ENCODE results near the gene FDCSP. TPM values are rescaled to one million over a fixed set of nuclear protein-coding genes. Genes with fewer than 3 reads are reported as not detected.
"Not testable (repeated sequence)": the region's sequence is repeated elsewhere in the genome, so short reads cannot be mapped to it uniquely, and the experiment has no call there.

Gene FDCSP
- total and polyA plus RNA-seq, 2 donors (not counting 1 experiment from before 2014, with no cell fraction given): not detected

DNA sequence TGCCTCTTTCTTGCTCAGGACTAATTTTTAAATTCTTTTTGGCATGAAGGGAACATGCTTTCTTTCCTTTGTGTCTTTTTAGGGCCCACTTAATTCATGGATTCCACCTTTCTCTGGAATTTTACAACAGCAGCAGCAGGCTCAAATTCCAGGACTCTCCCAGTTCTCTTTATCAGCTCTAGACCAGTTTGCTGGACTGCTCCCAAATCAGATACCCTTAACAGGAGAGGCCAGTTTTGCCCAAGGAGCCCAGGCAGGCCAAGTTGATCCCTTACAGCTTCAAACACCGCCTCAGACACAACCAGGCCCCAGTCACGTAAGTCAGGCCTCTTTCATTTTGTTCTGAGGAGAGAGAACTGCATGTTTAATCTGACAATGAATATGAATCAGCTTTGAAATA is 28.1 kb upstream of the FDCSP start:
- H3K27ac ChIP-seq (ENCODE audit: low read length in 2 of 2): no peak overlapping the region
- no peak overlapping the region for H2AFZ ChIP-seq (ENCODE audit: insufficient read depth, low read depth, low read length, poor library complexity, severe bottlenecking)
- WGBS (ENCODE audit: insufficient coverage): no CpG with 5 or more reads among the region's 2 CpGs
- no peak overlapping the region for H3K9ac ChIP-seq (ENCODE audit: low read length)
- H3K27me3 Mint-ChIP-seq: no peaks in the 10 kb centered on the region
- DNase-seq (no peak), ATAC-seq (ENCODE audit: low read depth) (no peak)
- H3K9me3 Mint-ChIP-seq (ENCODE audit: insufficient read depth): no peaks in the 10 kb centered on the region
- TF ChIP-seq, protein P1, sequence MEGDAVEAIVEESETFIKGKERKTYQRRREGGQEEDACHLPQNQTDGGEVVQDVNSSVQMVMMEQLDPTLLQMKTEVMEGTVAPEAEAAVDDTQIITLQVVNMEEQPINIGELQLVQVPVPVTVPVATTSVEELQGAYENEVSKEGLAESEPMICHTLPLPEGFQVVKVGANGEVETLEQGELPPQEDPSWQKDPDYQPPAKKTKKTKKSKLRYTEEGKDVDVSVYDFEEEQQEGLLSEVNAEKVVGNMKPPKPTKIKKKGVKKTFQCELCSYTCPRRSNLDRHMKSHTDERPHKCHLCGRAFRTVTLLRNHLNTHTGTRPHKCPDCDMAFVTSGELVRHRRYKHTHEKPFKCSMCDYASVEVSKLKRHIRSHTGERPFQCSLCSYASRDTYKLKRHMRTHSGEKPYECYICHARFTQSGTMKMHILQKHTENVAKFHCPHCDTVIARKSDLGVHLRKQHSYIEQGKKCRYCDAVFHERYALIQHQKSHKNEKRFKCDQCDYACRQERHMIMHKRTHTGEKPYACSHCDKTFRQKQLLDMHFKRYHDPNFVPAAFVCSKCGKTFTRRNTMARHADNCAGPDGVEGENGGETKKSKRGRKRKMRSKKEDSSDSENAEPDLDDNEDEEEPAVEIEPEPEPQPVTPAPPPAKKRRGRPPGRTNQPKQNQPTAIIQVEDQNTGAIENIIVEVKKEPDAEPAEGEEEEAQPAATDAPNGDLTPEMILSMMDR (IDR thresholded peaks at IDR 0.05): no peak
- TF ChIP-seq EZH2 (IDR thresholded peaks at IDR 0.05; ENCODE audit: borderline replicate concordance, insufficient read depth, low read depth, low read length, poor library complexity, severe bottlenecking): no peak
- H3K9me3 ChIP-seq (ENCODE audit: control extremely low read depth in 1 of 3, control insufficient read depth in 2 of 3, insufficient read depth in 1 of 3, low read length in 2 of 3): no peaks in the 10 kb centered on the region
- no peak overlapping the region for H3K4me3 ChIP-seq (ENCODE audit: control extremely low read depth in 1 of 5, extremely low read depth in 1 of 5, insufficient read depth in 1 of 5, low read depth in 2 of 5, low read length in 4 of 5)
- H3K4me1 ChIP-seq (ENCODE audit: control insufficient read depth in 2 of 2, insufficient read depth in 2 of 2, low read length in 2 of 2): no peaks in the 10 kb centered on the region
- CTCF ChIA-PET: no interaction called here
- POLR2A ChIA-PET: no interaction called here
- H4K20me1 ChIP-seq (ENCODE audit: control insufficient read depth, insufficient read depth, low read length, poor library complexity, severe bottlenecking): no peaks in the 10 kb centered on the region
- no peak overlapping the region for H3K27ac Mint-ChIP-seq
- H3K4me3 Mint-ChIP-seq: no peak overlapping the region
- no peaks in the 10 kb centered on the region for H3K79me2 ChIP-seq (ENCODE audit: control insufficient read depth, insufficient read depth, low read length)
- H3K27me3 ChIP-seq (replicated peaks in 1 of 4; ENCODE audit: control extremely low read depth in 1 of 4, control insufficient read depth in 3 of 4, insufficient read depth in 4 of 4, low read length in 3 of 4): no peaks in the 10 kb centered on the region
- no peak overlapping the region for H3K4me2 ChIP-seq (replicated peaks; ENCODE audit: low read depth, low read length, poor library complexity, severe bottlenecking)
- H3K36me3 ChIP-seq (replicated peaks in 1 of 2; ENCODE audit: control extremely low read depth in 1 of 2, control insufficient read depth in 1 of 2, extremely low read depth in 1 of 2, insufficient read depth in 2 of 2, low read length in 1 of 2): no peaks in the 10 kb centered on the region
- H3K4me1 Mint-ChIP-seq: no peaks in the 10 kb centered on the region
- intact Hi-C loops (cut with micrococcal nuclease): no loop called here

DNA sequence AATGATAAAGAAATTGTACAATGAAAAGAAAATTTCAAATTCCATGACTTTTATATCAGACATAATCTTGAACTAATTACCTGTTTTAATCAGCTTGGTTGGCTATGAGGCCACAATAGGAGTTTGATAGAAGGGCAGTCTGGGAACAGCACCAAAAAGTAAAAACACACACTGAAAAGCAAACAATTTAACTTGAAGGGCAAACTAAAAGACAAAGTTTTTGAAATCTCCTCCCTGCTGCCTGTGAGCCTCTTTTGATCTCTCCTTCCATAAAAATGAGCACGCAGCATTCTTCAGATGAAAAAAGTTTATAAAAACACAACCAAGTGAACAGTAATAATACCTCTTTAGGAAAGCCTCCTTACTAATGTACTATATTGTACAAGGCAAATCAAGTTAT is 22.3 kb upstream of the FDCSP start:
- Histone ChIP-seq H3K4me3 (ENCODE audit: control extremely low read depth in 1 of 5, extremely low read depth in 1 of 5, insufficient read depth in 1 of 5, low read depth in 2 of 5, low read length in 4 of 5) (no peak overlapping the region), H3K27me3 (replicated peaks in 1 of 4; ENCODE audit: control extremely low read depth in 1 of 4, control insufficient read depth in 3 of 4, insufficient read depth in 4 of 4, low read length in 3 of 4) (no peaks in the 10 kb centered on the region), H3K4me1 (ENCODE audit: control insufficient read depth in 2 of 2, insufficient read depth in 2 of 2, low read length in 2 of 2) (no peaks in the 10 kb centered on the region), H3K36me3 (replicated peaks in 1 of 2; ENCODE audit: control extremely low read depth in 1 of 2, control insufficient read depth in 1 of 2, extremely low read depth in 1 of 2, insufficient read depth in 2 of 2, low read length in 1 of 2) (no peaks in the 10 kb centered on the region), H3K79me2 (ENCODE audit: control insufficient read depth, insufficient read depth, low read length) (no peaks in the 10 kb centered on the region), H3K4me2 (replicated peaks; ENCODE audit: low read depth, low read length, poor library complexity, severe bottlenecking) (no peak overlapping the region), H3K9ac (ENCODE audit: low read length) (no peak overlapping the region), H3K9me3 (ENCODE audit: control extremely low read depth in 1 of 3, control insufficient read depth in 2 of 3, insufficient read depth in 1 of 3, low read length in 2 of 3) (no peaks in the 10 kb centered on the region), H3K27ac (ENCODE audit: low read length in 2 of 2) (no peak overlapping the region), H2AFZ (ENCODE audit: insufficient read depth, low read depth, low read length, poor library complexity, severe bottlenecking) (no peak overlapping the region), H4K20me1 (ENCODE audit: control insufficient read depth, insufficient read depth, low read length, poor library complexity, severe bottlenecking) (no peaks in the 10 kb centered on the region)
- CTCF ChIA-PET: no interaction called here
- whole genome bisulfite sequencing (ENCODE audit: insufficient coverage): no CpG with 5 or more reads among the region's 1 CpG
- POLR2A ChIA-PET: no interaction called here
- TF ChIP-seq, protein P1 (IDR thresholded peaks at IDR 0.05): no peak
- no peak for TF ChIP-seq EZH2 (IDR thresholded peaks at IDR 0.05; ENCODE audit: borderline replicate concordance, insufficient read depth, low read depth, low read length, poor library complexity, severe bottlenecking)
- intact Hi-C loops (cut with micrococcal nuclease): no loop called here
- DNase-seq (no peak), ATAC-seq (ENCODE audit: low read depth) (no peak)
- H3K9me3 Mint-ChIP-seq (ENCODE audit: insufficient read depth): no peaks in the 10 kb centered on the region
- H3K4me3 Mint-ChIP-seq: no peak overlapping the region
- H3K4me1 Mint-ChIP-seq: no peaks in the 10 kb centered on the region
- H3K27me3 Mint-ChIP-seq: no peaks in the 10 kb centered on the region
- H3K27ac Mint-ChIP-seq: no peak overlapping the region

DNA sequence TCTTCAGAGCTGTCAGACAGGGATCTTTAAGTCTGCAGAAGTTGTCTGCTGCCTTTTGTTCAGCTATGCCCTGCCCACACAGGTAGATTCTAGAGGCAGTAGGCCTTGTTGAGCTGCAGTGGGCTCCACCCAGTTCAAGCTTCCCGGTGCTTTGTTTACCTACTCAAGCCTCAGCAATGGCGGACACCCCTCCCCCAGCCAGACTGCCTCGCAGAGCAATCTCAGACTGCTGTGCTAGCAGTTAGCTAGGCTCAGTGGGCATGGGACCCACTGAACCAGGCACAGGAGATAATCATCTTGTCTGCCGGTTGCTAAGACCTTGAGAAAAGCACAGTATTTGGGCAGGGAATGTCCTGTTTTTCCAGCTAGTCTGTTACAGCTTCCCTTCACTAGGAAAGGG is 13.2 kb upstream of the FDCSP start:
- H3K4me1 Mint-ChIP-seq; H3K79me2 ChIP-seq (ENCODE audit: control insufficient read depth, insufficient read depth, low read length); H3K4me2 ChIP-seq (replicated peaks; ENCODE audit: low read depth, low read length, poor library complexity, severe bottlenecking); H3K27ac ChIP-seq (ENCODE audit: low read length in 2 of 2); CTCF ChIA-PET; H3K4me1 ChIP-seq (ENCODE audit: control insufficient read depth in 2 of 2, insufficient read depth in 2 of 2, low read length in 2 of 2); H3K9ac ChIP-seq (ENCODE audit: low read length); intact Hi-C loops (cut with micrococcal nuclease); H3K4me3 ChIP-seq (ENCODE audit: control extremely low read depth in 1 of 5, extremely low read depth in 1 of 5, insufficient read depth in 1 of 5, low read depth in 2 of 5, low read length in 4 of 5); H3K27ac Mint-ChIP-seq; H3K27me3 Mint-ChIP-seq; H3K27me3 ChIP-seq (replicated peaks in 1 of 4; ENCODE audit: control extremely low read depth in 1 of 4, control insufficient read depth in 3 of 4, insufficient read depth in 4 of 4, low read length in 3 of 4); H3K9me3 ChIP-seq (ENCODE audit: control extremely low read depth in 1 of 3, control insufficient read depth in 2 of 3, insufficient read depth in 1 of 3, low read length in 2 of 3); DNase-seq; H3K36me3 ChIP-seq (replicated peaks in 1 of 2; ENCODE audit: control extremely low read depth in 1 of 2, control insufficient read depth in 1 of 2, extremely low read depth in 1 of 2, insufficient read depth in 2 of 2, low read length in 1 of 2); H3K4me3 Mint-ChIP-seq; H3K9me3 Mint-ChIP-seq (ENCODE audit: insufficient read depth); H4K20me1 ChIP-seq (ENCODE audit: control insufficient read depth, insufficient read depth, low read length, poor library complexity, severe bottlenecking); POLR2A ChIA-PET; H2AFZ ChIP-seq (ENCODE audit: insufficient read depth, low read depth, low read length, poor library complexity, severe bottlenecking); ATAC-seq (ENCODE audit: low read depth): not testable (repeated sequence)
- WGBS (ENCODE audit: insufficient coverage): 91% methylated on average over 3 of the region's 4 CpGs
